IPS-11a (cell line): Measurements from ENCODE around the gene MTCL1.

Experiments
- H3K4me3 ChIP-seq: one replicate; pipeline ENCODE4 v1.5.1; 2013; ENCODE audit warnings: low read depth, low read length, control low read depth

MTCL1 gene

GRCh38 chr18:8788503-8789429 lies 83.4 kb downstream of the MTCL1 start:
- no peak overlapping the region for H3K4me3 ChIP-seq

GRCh38 chr18:8791171-8791651 lies 85.9 kb downstream of the MTCL1 start:
- no peak overlapping the region for H3K4me3 ChIP-seq

GRCh38 chr18:8792688-8793316 lies 87.4 kb downstream of the MTCL1 start:
- H3K4me3 ChIP-seq, result no peak overlapping the region

GRCh38 chr18:8793445-8794155 lies 88.2 kb downstream of the MTCL1 start:
- no peak overlapping the region for H3K4me3 ChIP-seq

GRCh38 chr18:8794156-8794933 lies 89.0 kb downstream of the MTCL1 start:
- no peak overlapping the region for H3K4me3 ChIP-seq

GRCh38 chr18:8794934-8795280 lies 89.6 kb downstream of the MTCL1 start:
- H3K4me3 ChIP-seq, result no peak overlapping the region

- no peak overlapping the region for H3K4me3 ChIP-seq
Measured at GRCh38 chr18:8795586-8796325, 90.4 kb downstream of the MTCL1 start.

GRCh38 chr18:8797206-8797605 lies 91.8 kb downstream of the MTCL1 start:
- no peak overlapping the region for H3K4me3 ChIP-seq

GRCh38 chr18:8799001-8799400 lies 93.6 kb downstream of the MTCL1 start:
- no peak overlapping the region for H3K4me3 ChIP-seq

GRCh38 chr18:8799596-8800441 lies 94.5 kb downstream of the MTCL1 start:
- H3K4me3 ChIP-seq, result no peak overlapping the region

- H3K4me3 ChIP-seq, result no peak overlapping the region
Measured at GRCh38 chr18:8800445-8800844, 95.1 kb downstream of the MTCL1 start.

- no peak overlapping the region for H3K4me3 ChIP-seq
Measured at GRCh38 chr18:8800876-8801262, 95.5 kb downstream of the MTCL1 start.

- no peak overlapping the region for H3K4me3 ChIP-seq
Measured at GRCh38 chr18:8801263-8801901, 96.0 kb downstream of the MTCL1 start.

- H3K4me3 ChIP-seq, result no peak overlapping the region
Measured at GRCh38 chr18:8802017-8802672, 96.8 kb downstream of the MTCL1 start.

- no peak overlapping the region for H3K4me3 ChIP-seq
Measured at GRCh38 chr18:8803063-8803795, 97.9 kb downstream of the MTCL1 start.

- H3K4me3 ChIP-seq, result no peak overlapping the region
Measured at GRCh38 chr18:8803957-8804356, 98.6 kb downstream of the MTCL1 start.

GRCh38 chr18:8805552-8805951 lies 100.2 kb downstream of the MTCL1 start:
- no peak overlapping the region for H3K4me3 ChIP-seq
